ENCODE data around the gene FBXW4. TPM values are rescaled to one million over a fixed set of nuclear protein-coding genes. Genes with fewer than 3 reads are reported as not detected.
A peak's percentile ranks its signal among the peaks of the same experiment; 100 is the strongest.

The FBXW4 gene
- total and polyA plus RNA-seq, 4 donors = 28.0 to 65.6 (median 54.5) TPM

DNA sequence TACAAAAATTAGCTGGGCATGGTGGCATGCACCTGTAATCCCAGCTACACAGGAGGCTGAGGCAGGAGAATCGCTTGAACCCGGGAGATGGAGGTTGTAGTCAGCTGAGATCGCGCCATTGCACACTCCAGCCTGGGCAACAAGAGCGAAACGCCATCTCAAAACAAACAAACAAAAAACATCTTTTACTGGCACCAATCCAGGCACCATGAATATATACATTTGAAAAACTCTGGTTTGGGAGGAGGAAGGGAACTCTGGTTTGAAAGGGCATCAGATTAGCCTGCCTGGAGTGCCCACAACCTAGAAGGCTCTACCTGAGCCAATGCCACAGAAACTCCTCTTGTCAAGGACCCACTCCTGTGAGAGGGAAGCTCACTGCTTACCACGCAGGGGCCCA is 122.8 kb downstream of the FBXW4 start:
- Histone ChIP-seq H3K4me3 (no peak overlapping the region), H3K27ac (ENCODE audit: low read depth in 1 of 2, low read length in 1 of 2) (no peak overlapping the region), H3K4me1 (ENCODE audit: control insufficient read depth in 5 of 5, insufficient read depth in 5 of 5, low read length in 5 of 5) (peaks cover 0 to 12% (median 0%) of the 10 kb centered on the region in 5 donors), H3K36me3 (ENCODE audit: control insufficient read depth in 4 of 4, insufficient read depth in 4 of 4, low read length in 4 of 4) (peaks cover 0 to 8% (median 0%) of the 10 kb centered on the region in 4 donors), H3K27me3 (ENCODE audit: control insufficient read depth in 3 of 3, insufficient read depth in 3 of 3, low read length in 2 of 3) (peaks cover 0 to 29% (median 10%) of the 10 kb centered on the region in 3 donors), H3K9ac (ENCODE audit: insufficient read depth in 1 of 2, low read length in 2 of 2) (no peak overlapping the region), H3K9me3 (ENCODE audit: control insufficient read depth in 4 of 4, insufficient read depth in 3 of 4, low read length in 3 of 4) (peaks cover 0 to 7% (median 2%) of the 10 kb centered on the region in 4 donors)
- WGBS, 2 donors = 85 to 89% methylated on average over 7 of the region's 7 CpGs
- TF ChIP-seq, protein P1, sequence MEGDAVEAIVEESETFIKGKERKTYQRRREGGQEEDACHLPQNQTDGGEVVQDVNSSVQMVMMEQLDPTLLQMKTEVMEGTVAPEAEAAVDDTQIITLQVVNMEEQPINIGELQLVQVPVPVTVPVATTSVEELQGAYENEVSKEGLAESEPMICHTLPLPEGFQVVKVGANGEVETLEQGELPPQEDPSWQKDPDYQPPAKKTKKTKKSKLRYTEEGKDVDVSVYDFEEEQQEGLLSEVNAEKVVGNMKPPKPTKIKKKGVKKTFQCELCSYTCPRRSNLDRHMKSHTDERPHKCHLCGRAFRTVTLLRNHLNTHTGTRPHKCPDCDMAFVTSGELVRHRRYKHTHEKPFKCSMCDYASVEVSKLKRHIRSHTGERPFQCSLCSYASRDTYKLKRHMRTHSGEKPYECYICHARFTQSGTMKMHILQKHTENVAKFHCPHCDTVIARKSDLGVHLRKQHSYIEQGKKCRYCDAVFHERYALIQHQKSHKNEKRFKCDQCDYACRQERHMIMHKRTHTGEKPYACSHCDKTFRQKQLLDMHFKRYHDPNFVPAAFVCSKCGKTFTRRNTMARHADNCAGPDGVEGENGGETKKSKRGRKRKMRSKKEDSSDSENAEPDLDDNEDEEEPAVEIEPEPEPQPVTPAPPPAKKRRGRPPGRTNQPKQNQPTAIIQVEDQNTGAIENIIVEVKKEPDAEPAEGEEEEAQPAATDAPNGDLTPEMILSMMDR (IDR thresholded peaks at IDR 0.05; ENCODE audit: control extremely low read depth, extremely low read depth) = no peak
- ATAC-seq (ENCODE audit: insufficient read depth, low FRiP score) = no peak
- DNase-seq = no peak

DNA sequence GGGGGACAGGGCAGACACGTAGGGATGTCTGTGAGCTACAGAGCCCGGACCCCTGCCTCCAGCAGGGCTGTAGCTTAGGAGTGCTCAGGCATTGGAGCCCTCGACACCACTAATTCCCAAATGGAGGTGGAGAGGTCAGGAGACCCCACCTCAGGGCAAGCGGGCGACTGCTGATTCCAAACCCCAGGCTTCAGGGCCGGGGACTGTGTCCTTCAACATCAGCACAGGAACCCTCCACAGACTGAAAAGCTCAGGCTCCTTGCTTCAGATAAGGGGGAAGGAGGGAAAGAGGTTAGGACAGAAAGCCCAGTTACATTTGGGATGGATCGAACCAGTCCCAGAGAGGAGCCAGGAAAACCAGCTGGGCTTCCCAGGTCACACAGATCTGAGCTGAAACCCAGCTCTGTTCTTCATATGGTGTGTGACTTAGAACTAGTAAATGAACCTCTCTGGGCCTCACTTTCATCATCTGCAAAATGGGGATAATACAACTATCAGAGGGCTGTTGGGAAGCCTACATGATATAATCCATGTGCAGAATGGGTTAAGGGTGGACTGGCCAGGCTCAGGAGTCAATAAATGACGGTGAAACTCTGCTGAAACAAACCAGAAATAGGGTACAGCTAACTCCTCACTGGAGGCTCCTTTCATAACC is 123.6 kb downstream of the FBXW4 start:
- Histone ChIP-seq H3K27ac (ENCODE audit: low read depth in 1 of 2, low read length in 1 of 2) (no peak overlapping the region), H3K36me3 (ENCODE audit: control insufficient read depth in 4 of 4, insufficient read depth in 4 of 4, low read length in 4 of 4) (peaks cover 0 to 4% (median 0%) of the 10 kb centered on the region in 4 donors), H3K9me3 (ENCODE audit: control insufficient read depth in 4 of 4, insufficient read depth in 3 of 4, low read length in 3 of 4) (peaks cover 0 to 7% (median 3%) of the 10 kb centered on the region in 4 donors), H3K9ac (ENCODE audit: insufficient read depth in 1 of 2, low read length in 2 of 2) (no peak overlapping the region), H3K4me1 (ENCODE audit: control insufficient read depth in 5 of 5, insufficient read depth in 5 of 5, low read length in 5 of 5) (peaks cover 0 to 12% (median 0%) of the 10 kb centered on the region in 5 donors), H3K27me3 (ENCODE audit: control insufficient read depth in 3 of 3, insufficient read depth in 3 of 3, low read length in 2 of 3) (peaks cover 0 to 34% (median 15%) of the 10 kb centered on the region in 3 donors), H3K4me3 (no peak overlapping the region)
- DNase-seq (no peak), ATAC-seq (ENCODE audit: insufficient read depth, low FRiP score) (no peak)
- TF ChIP-seq, protein P1 (IDR thresholded peaks at IDR 0.05; ENCODE audit: control extremely low read depth, extremely low read depth) = no peak
- 77 to 80% methylated on average over 8 of the region's 8 CpGs for WGBS, 2 donors

DNA sequence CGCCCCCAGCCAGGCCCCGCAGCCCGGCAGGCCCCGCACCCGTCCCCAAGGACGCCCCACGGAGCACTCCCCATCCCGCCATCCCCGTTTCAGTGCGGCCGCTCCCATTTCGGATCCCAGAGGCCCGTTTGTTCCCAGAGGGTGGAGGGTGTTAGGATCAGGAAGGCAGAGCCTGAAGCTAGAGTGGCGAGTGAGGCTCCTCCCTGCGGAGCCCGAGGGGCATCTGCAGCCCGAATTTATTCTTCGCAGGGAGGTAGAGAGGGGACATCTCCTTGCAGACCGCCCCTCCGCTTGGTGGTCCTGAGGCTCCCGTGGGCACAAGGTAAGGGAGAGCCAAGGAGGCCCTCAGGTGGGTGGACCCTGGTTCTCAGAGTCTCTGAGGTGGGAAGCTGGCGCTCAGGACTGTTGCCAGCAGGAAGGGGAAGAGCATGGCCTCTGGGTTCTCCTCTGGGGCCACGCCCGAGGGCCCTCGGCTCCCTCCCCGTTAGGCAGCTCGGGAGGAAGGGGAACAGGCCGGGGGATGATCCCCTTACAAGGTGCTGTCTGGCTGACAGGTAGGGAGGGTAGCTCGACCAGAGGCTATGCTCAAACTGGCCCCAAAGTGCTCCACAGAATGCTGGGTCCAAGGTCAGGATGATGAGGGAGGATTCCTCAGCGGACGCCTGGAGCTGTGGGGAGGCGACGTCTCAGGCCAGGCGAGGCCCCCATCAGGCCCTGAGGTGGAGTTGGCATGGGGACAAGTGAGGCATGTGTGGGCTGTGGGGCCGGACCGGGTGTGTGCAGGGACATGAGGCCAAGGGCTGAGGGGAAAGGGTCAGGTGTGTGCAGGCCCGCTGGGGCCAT is 124.3 kb downstream of the FBXW4 start:
- peak; percentile 12 for ATAC-seq (ENCODE audit: insufficient read depth, low FRiP score)
- H3K27me3 ChIP-seq (ENCODE audit: control insufficient read depth in 3 of 3, insufficient read depth in 3 of 3, low read length in 2 of 3) = peaks cover 0 to 42% (median 19%) of the 10 kb centered on the region in 3 donors
- H3K9me3 ChIP-seq (ENCODE audit: control insufficient read depth in 4 of 4, insufficient read depth in 3 of 4, low read length in 3 of 4) = peaks cover 0 to 7% (median 3%) of the 10 kb centered on the region in 4 donors
- no peak for DNase-seq
- H3K36me3 ChIP-seq (ENCODE audit: control insufficient read depth in 4 of 4, insufficient read depth in 4 of 4, low read length in 4 of 4) = peaks cover 0 to 3% (median 0%) of the 10 kb centered on the region in 4 donors
- peaks cover 0 to 12% (median 0%) of the 10 kb centered on the region in 5 donors for H3K4me1 ChIP-seq (ENCODE audit: control insufficient read depth in 5 of 5, insufficient read depth in 5 of 5, low read length in 5 of 5)
- no peak overlapping the region for H3K27ac ChIP-seq (ENCODE audit: low read depth in 1 of 2, low read length in 1 of 2)
- TF ChIP-seq, protein P1 (IDR thresholded peaks at IDR 0.05; ENCODE audit: control extremely low read depth, extremely low read depth) = no peak
- H3K4me3 ChIP-seq = no peak overlapping the region
- 8 to 10% methylated on average over 37 of the region's 37 CpGs for WGBS, 2 donors
- H3K9ac ChIP-seq (ENCODE audit: insufficient read depth in 1 of 2, low read length in 2 of 2) = no peak overlapping the region

Measured in lung (tissue), 12 donors.